Breast epithelium (tissue), 3 donors: Measurements from ENCODE around the gene XPC.

Source experiments
- CTCF ChIP-seq, 3 donors: fragments of 450-650 bp; IDR thresholded peaks; one replicate each; pipeline ENCODE4 v1.5.1; 2016 to 2017; ENCODE audit warnings: antibody characterized with exemption in 3 of 3, mild to moderate bottlenecking in 3 of 3, moderate library complexity in 3 of 3
- POLR2A ChIP-seq: fragments of 450-650 bp; IDR thresholded peaks from one replicate; pipeline ENCODE4 v1.6.1; 2016; ENCODE audit warnings: antibody characterized with exemption, mild to moderate bottlenecking, moderate library complexity
- POLR2AphosphoS5 ChIP-seq, 3 donors: sonication (generic); formaldehyde crosslinking; IDR thresholded peaks; one replicate each; pipeline ENCODE4 v1.6.1; 2017; ENCODE audit warnings: antibody characterized with exemption in 3 of 3

DNA sequence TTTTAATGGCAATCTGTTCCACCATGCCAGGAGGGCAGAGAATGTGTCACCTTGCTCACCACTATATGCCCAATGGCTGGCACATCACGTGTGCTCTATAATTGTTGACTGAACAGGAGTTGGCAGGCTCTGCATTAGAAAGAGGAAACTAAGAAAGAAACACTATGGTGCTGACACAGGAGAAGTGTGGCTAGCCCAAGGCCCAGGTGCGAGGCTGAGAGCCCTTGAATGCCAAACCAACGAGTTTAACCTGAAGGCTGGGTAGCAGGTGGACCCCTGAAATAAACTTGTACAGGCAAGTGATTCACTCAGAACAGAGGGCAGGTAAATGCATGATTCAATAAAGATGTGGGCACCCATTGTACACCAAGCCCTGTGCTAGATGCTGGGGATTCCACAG, 56.1 kb downstream of the XPC start:
- TF ChIP-seq CTCF (IDR thresholded peaks at IDR 0.05): no peak
- TF ChIP-seq POLR2A: no peak
- no peak for TF ChIP-seq POLR2AphosphoS5 (IDR thresholded peaks at IDR 0.05)
